Hepatocyte (in vitro differentiated cells): ENCODE results near the gene CRYBG2. TPM values are rescaled to one million over a fixed set of nuclear protein-coding genes. Genes with fewer than 3 reads are reported as not detected.

Source experiments
- DNase-seq: peaks from one replicate; pipeline ENCODE4 v3.0.0-alpha.2; 2016; ENCODE audit warnings: low spot score
- H2AFZ ChIP-seq: fragments of 200-600 bp; sonication (generic); 2 replicates; pipeline ENCODE4 v1.6.0; 2016; ENCODE audit warnings: antibody characterized with exemption, mild to moderate bottlenecking
- H3K27ac ChIP-seq: fragments of 200-600 bp; sonication (generic); 2 replicates; pipeline ENCODE4 v1.5.1; 2016; ENCODE audit warnings: mild to moderate bottlenecking
- H3K27me3 ChIP-seq: fragments of 200-600 bp; sonication (generic); 2 replicates; pipeline ENCODE4 v1.6.1; 2016
- H3K36me3 ChIP-seq: fragments of 200-600 bp; sonication (generic); replicated peaks from 2 replicates; pipeline ENCODE4 v1.5.1; 2016; ENCODE audit warnings: low read depth; ENCODE audit not compliant: insufficient read depth
- H3K4me1 ChIP-seq: fragments of 200-600 bp; sonication (generic); 2 replicates; pipeline ENCODE4 v1.5.1; 2016; ENCODE audit warnings: mild to moderate bottlenecking, moderate library complexity; ENCODE audit not compliant: insufficient read depth
- H3K4me2 ChIP-seq: fragments of 200-600 bp; sonication (generic); 2 replicates; pipeline ENCODE4 v1.6.0; 2016
- H3K4me3 ChIP-seq: fragments of 200-600 bp; sonication (generic); 2 replicates; pipeline ENCODE4 v1.5.1; 2016; ENCODE audit warnings: mild to moderate bottlenecking
- H3K79me2 ChIP-seq: fragments of 200-600 bp; sonication (generic); 2 replicates; pipeline ENCODE4 v1.6.0; 2017; ENCODE audit warnings: mild to moderate bottlenecking
- H3K9me2 ChIP-seq: fragments of 200-600 bp; sonication (generic); replicated peaks from 2 replicates; pipeline ENCODE4 v1.6.0; 2017; ENCODE audit warnings: mild to moderate bottlenecking; ENCODE audit not compliant: insufficient read depth
- H3K9me3 ChIP-seq: fragments of 200-600 bp; sonication (generic); 2 replicates; pipeline ENCODE4 v1.5.1; 2016; ENCODE audit warnings: low read depth, mild to moderate bottlenecking
- H4K20me1 ChIP-seq: fragments of 200-600 bp; sonication (generic); 2 replicates; pipeline ENCODE4 v1.6.0; 2016; ENCODE audit warnings: mild to moderate bottlenecking; ENCODE audit not compliant: insufficient read depth, poor library complexity, severe bottlenecking
- CTCF ChIP-seq: fragments of 200-600 bp; sonication (generic); IDR thresholded peaks from 2 replicates; pipeline ENCODE4 v1.5.1; 2016; ENCODE audit warnings: antibody characterized with exemption, mild to moderate bottlenecking; ENCODE audit not compliant: poor library complexity
- EZH2 ChIP-seq: fragments of 200-600 bp; sonication (generic); IDR thresholded peaks from 2 replicates; pipeline ENCODE4 v1.6.1; 2016; ENCODE audit warnings: antibody characterized with exemption, mild to moderate bottlenecking, borderline replicate concordance
- EZH2phosphoT487 ChIP-seq: fragments of 200-600 bp; sonication (generic); IDR thresholded peaks from one replicate; pipeline ENCODE4 v1.6.1; 2018; ENCODE audit warnings: antibody characterized with exemption, mild to moderate bottlenecking, low read depth, moderate library complexity; ENCODE audit not compliant: unreplicated experiment, severe bottlenecking
- WGBS: methylation state at CpG from one replicate; pipeline ENCODE4 v1.1.6; 2016; ENCODE audit warnings: low lambda C conversion rate; ENCODE audit errors: missing lambda C conversion rate; 5-methylcytosine and 5-hydroxymethylcytosine counted together
- polyA plus RNA-seq: library from polyadenylated mRNA; unstranded; fragments of >200 nt; fragmentation: Nextera tagmentation; extraction: Ambion mirVana; gene quantifications from 2 replicates; pipeline ENCODE4 v1.2.1, GENCODE V29; 2016
- total RNA-seq: library from RNA; depleted of rRNA; stranded (reverse); fragments of >200 nt; gene quantifications from 2 replicates; pipeline ENCODE4 v1.2.3, GENCODE V29; 2014

The CRYBG2 gene
- total and polyA plus RNA-seq, 2 experiments from 2014 or later = 15.6 to 20.1 TPM

DNA sequence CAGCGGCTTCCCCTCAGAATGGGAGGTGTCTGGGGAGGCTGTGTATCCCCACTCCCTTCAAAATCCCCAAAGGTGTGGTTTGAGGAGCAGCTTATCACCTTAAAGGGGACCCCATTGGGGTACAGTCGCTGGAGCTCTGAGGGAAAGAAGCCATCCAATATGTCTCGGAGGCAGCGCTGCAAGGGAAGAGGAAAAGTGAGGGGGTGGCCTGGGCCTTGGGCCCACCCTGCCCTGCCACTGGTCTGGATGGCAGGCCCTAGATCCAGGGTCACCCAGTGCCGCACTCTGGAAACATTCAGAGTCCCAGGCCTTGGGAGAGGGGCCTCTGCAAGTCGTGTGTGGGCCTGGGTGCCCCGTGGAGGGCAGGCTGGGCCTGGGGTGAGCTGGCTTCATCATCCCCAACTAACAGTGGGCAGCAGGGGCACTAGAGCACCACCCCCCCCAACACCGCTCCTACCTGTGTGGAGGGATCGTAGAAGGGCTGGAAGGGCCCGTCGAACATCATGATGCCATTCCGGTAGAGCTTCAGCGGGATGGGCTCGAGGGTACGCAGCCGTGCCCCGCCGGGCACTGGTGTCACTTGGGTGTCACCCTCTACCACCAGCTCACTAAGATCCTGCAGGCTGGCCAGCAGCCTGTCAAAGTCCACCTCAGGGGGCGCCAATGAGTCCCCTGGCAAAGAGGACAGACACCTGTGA is 68.4 kb downstream of the CRYBG2 start:
- 79% methylated on average over 19 of the region's 19 CpGs for WGBS
- Histone ChIP-seq H3K79me2 (peaks cover 8% of the 10 kb centered on the region), H3K27ac (peak overlapping the region; percentile 61), H3K4me1 (peaks cover 21% of the 10 kb centered on the region), H3K4me3 (no peak overlapping the region), H3K9me3 (no peaks in the 10 kb centered on the region), H3K4me2 (no peak overlapping the region), H4K20me1 (no peaks in the 10 kb centered on the region), H3K36me3 (no peaks in the 10 kb centered on the region), H3K27me3 (no peaks in the 10 kb centered on the region), H3K9me2 (no peaks in the 10 kb centered on the region), H2AFZ (no peak overlapping the region)
- no peak for DNase-seq
- no peak for TF ChIP-seq EZH2
- peak; percentile 14 for TF ChIP-seq CTCF
- TF ChIP-seq EZH2phosphoT487 = no peak

DNA sequence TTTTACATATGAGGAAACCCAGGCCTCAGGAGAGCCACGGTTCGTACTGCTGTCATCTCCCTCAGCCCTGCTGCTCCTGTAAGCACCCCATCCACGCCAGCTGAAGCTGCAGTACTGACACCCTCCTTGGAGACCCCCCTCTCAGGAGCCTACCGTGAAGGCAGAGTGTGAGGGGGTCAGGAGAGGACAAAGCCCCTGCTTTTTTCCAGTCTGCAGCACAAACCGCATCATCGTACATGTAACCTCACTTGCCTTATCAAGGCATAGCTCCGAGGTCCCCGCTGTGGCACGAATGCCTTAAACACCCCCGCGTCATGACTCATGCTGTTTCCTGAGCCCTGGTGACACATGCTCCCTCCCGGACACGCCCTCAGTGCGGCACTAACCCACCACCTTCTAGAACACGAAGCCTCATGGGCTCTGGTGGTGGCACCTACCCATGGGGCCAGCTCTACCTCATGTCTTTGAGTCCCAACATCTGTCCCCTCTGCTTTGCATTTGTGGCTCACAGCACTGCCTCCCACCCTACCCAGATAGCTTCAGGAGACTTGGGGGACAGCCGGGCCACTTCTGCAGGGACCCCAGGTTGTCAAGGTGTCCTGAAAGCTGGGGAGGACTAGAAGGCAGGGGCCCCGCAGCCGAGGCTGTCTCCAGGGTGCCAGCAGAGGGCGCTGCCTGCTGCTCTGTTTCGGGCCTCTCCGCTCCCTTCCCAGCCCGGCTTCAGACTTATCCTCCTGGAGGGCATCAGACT is 69.2 kb downstream of the CRYBG2 start:
- Histone ChIP-seq H3K27ac (peak overlapping the region; percentile 63), H3K4me1 (peaks cover 22% of the 10 kb centered on the region), H3K9me2 (no peaks in the 10 kb centered on the region), H3K9me3 (no peaks in the 10 kb centered on the region), H3K27me3 (no peaks in the 10 kb centered on the region), H4K20me1 (no peaks in the 10 kb centered on the region), H3K36me3 (no peaks in the 10 kb centered on the region), H3K4me2 (peak overlapping the region; percentile 29), H2AFZ (no peak overlapping the region), H3K79me2 (peaks cover 14% of the 10 kb centered on the region), H3K4me3 (no peak overlapping the region)
- peak; percentile 91 for DNase-seq
- TF ChIP-seq EZH2phosphoT487 (no peak), CTCF (peak; percentile 62), EZH2 (no peak)
- WGBS = 42% methylated on average over 22 of the region's 22 CpGs

DNA sequence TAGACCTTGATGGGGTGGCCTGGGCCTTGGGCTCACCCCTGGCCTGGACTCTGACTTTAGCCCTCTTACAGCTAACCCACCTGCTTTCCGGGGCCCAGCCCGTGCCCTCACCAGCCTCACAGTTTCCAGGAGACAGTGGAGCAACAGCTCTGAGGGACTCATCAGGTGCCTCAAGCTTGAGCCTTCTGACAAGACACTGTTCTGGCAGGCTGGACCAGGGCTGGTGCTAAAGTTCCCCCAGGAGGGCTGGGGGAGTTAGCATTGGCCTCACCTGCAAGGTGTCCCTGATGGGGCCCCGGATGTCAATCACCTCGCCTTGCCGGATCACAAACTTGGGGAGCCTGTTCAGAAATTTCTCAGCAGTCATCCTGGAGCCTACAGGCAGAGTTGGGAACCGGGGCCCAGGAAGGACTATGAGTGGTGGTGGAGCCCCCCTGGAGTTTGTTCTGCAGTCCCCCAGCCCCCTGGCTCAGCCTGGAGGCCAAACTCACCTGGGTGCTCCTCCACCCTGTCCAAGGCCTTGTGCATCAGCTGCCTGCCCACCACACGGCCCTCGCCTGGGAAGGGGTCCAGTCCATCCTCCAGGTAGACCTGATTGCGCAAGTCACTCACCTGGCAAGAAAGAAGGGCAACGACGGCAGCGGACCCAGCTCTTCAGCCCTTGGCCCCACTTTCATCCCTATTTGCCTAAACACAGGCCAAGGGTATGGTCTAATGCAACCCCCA is 69.9 kb downstream of the CRYBG2 start:
- no peak for DNase-seq
- Histone ChIP-seq H2AFZ (no peak overlapping the region), H3K4me3 (no peak overlapping the region), H3K9me2 (no peaks in the 10 kb centered on the region), H4K20me1 (no peaks in the 10 kb centered on the region), H3K36me3 (no peaks in the 10 kb centered on the region), H3K27me3 (no peaks in the 10 kb centered on the region), H3K9me3 (no peaks in the 10 kb centered on the region), H3K4me1 (peaks cover 28% of the 10 kb centered on the region), H3K27ac (peak overlapping the region; percentile 63), H3K4me2 (peak overlapping the region; percentile 29), H3K79me2 (peaks cover 18% of the 10 kb centered on the region)
- TF ChIP-seq EZH2phosphoT487 (no peak), CTCF (no peak), EZH2 (no peak)
- 96% methylated on average over 12 of the region's 12 CpGs for WGBS
